ENCODE data around the gene FOXP4. TPM values are rescaled to one million over a fixed set of nuclear protein-coding genes. Genes with fewer than 3 reads are reported as not detected.

FOXP4 gene
- total RNA-seq, 1 donor = 3.3 TPM

DNA sequence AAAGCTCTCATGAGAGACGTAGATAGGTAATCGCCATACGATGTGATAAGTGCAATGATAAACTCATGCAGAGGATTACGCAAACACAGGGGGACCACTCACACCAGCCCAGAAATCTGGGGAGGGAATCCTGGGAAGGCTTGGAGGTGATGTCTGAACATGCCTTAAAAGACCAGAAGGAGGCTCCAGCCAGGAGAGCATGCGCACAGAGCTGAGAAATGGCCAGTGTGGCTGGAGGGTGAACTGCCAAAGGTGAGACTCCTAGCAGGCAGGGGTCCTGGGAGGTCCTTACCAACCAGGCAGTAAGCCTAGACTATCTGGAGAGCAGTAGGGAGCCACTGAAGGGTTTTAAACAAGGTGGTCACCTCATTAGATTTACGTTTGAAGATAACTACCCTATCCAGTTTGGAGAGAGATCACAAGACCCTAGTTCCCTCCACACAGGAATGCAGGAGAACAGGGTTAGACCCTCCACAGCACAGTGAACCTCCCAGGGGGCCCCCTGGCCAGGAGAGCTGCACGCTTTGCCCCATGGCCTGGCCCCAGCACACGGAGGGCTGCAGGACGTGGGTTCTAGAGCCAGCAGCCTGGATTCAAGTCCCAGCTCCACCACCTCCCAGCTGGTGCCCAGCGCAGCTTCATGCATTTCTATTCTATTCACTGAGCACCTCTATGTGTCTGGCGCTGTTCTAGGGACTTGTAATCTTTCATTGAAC lies 105.2 kb downstream of the FOXP4 start:
- no peaks in the 10 kb centered on the region for H3K9me3 ChIP-seq (ENCODE audit: low read depth, low read length)
- H3K4me3 ChIP-seq (ENCODE audit: insufficient read depth, low read length) = no peak overlapping the region
- no peak overlapping the region for H2AFZ ChIP-seq (ENCODE audit: low read length)
- H3K4me2 ChIP-seq (ENCODE audit: insufficient read depth, low read length) = no peak overlapping the region
- no peaks in the 10 kb centered on the region for H3K36me3 ChIP-seq (ENCODE audit: insufficient read depth, low read length)
- TF ChIP-seq, protein P1, sequence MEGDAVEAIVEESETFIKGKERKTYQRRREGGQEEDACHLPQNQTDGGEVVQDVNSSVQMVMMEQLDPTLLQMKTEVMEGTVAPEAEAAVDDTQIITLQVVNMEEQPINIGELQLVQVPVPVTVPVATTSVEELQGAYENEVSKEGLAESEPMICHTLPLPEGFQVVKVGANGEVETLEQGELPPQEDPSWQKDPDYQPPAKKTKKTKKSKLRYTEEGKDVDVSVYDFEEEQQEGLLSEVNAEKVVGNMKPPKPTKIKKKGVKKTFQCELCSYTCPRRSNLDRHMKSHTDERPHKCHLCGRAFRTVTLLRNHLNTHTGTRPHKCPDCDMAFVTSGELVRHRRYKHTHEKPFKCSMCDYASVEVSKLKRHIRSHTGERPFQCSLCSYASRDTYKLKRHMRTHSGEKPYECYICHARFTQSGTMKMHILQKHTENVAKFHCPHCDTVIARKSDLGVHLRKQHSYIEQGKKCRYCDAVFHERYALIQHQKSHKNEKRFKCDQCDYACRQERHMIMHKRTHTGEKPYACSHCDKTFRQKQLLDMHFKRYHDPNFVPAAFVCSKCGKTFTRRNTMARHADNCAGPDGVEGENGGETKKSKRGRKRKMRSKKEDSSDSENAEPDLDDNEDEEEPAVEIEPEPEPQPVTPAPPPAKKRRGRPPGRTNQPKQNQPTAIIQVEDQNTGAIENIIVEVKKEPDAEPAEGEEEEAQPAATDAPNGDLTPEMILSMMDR (IDR thresholded peaks at IDR 0.05; ENCODE audit: extremely low read depth, low read depth, low read length) = no peak
- DNase-seq (ENCODE audit: insufficient read length, low spot score, missing footprints) = peak; percentile 62
- H3K27me3 ChIP-seq (ENCODE audit: insufficient read depth, low read length) = peaks cover 13% of the 10 kb centered on the region
- H3K79me2 ChIP-seq (ENCODE audit: insufficient read depth, low read length) = no peaks in the 10 kb centered on the region
- H4K20me1 ChIP-seq (ENCODE audit: insufficient read depth, low read length) = no peaks in the 10 kb centered on the region
- H3K27ac ChIP-seq (ENCODE audit: low read depth, low read length) = no peak overlapping the region
- H3K4me1 ChIP-seq (ENCODE audit: insufficient read depth, low read length) = no peaks in the 10 kb centered on the region

Small RNA genes lying within 50 kb of the gene (small RNA-seq; reads per million reads assigned to genes)
- not detected for gene MIR4641

Other genes with a start within 250 kb of the FOXP4 start
- gene NCR2, start 210.8 kb upstream of the FOXP4 start, total RNA-seq = not detected in 2 replicates
- gene MDFI, start 92.1 kb downstream of the FOXP4 start, total RNA-seq = 0.72 and 5.3 TPM in 2 replicates
- gene TFEB, start 189.2 kb downstream of the FOXP4 start, total RNA-seq = 5.1 and 5.6 TPM in 2 replicates
- not detected in 2 replicates for gene PGC, start 201.0 kb downstream of the FOXP4 start, total RNA-seq
- gene FRS3, start 233.5 kb downstream of the FOXP4 start, total RNA-seq = 1.5 and 1.8 TPM in 2 replicates
- 0.59 TPM in 1 of 2 replicates, not detected in the other for gene PRICKLE4, start 234.4 kb downstream of the FOXP4 start, total RNA-seq
- 37.4 and 54.6 TPM in 2 replicates for gene TOMM6, start 241.3 kb downstream of the FOXP4 start, total RNA-seq